UCSD-AML1 (cell line): ENCODE data around the gene TFR2.

ENCODE experiments used
- DNase-seq: peaks from one replicate; lab custom pipeline; 2025; ENCODE audit not compliant: unreplicated experiment; lab: John Stamatoyannopoulos, UW

Gene TFR2

GRCh38 chr7:100573691-100574361, 67.5 kb downstream of the TFR2 start, which contains the start of gene SAP25:
TSS of gene SAP25 (minus strand) at chr7:100573900. CDS start at chr7:100573742, 158 bp downstream.
- DNase-seq, result no peak

- DNase-seq, result no peak
Measured at GRCh38 chr7:100572949-100573675, 68.2 kb downstream of the TFR2 start.

DNA sequence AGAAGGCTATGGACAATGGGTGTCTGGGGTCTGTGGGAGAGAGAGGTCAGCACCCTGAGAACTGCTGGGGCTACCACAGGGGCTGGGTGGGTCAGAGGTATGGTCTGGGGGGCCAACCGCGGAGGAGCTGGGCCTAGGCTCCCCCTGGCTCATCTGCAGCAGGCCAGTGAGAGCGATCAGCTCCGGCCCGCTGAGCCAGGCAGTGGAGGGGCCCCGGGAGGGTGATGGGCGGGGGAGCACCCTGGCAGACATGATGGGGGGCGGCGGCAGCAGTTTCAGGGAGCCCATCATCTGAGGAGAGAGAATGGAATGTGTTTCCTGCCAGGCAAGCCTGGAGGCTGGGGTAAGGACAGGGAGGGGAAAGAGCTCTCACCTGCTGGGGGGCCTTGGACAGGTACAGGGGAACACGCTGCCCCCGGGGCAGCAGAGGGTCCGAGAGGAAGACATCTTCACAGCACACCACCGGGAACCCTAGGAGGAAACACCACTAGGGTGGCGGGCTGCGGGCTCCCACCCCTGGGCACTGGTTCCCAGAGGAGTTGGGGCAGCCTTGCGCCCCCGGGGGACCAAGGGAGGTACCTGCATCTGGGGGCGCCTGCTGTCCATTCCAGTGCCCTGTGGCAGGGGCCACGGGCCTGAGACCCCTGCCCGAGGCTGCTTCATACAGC, 68.9 kb downstream of the TFR2 start:
- no peak for DNase-seq

- DNase-seq, result no peak
Measured at GRCh38 chr7:100571829-100572116, 69.6 kb downstream of the TFR2 start.

DNA sequence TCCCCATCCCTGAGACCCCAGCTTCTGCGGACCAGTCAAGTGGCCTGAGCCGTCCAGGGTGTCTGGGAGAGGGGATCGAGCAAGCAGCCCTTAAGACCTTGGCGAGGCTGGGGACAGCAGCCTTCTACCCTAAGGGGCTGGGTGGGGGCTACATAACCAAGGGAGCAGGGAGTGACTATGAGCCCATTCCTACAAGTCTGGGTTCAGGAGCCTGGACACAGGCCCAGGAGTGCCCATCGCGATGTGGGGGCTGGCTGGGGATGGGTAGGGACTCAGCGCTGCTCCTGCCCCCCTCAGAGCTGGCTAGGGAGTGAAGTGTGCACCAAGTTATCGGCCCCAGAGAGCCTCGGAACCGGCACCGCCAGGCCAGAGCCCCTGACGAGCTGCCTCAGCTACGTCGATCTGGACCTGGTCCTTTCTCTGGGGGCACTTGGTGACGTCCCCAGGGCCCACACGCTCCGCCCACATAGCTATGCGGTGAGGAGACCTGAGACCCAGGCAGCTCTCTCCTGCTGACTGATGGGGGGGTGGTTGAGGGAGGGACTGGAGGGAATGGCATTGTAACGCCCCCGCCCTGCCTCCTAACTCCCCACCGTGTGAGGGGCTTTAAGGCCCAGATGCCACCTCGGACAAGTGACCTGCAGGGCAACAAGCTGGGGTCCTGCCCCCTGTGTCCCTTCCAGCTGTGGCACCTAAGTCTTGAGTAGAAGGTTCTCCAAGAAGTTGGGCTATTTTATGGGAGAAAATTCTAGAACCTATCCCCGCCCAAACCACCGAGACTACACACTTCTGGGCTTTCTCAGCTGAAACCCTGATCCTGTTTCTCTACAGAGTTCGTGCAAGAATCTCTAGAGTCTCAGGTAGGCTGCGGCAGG, 70.2 kb downstream of the TFR2 start:
- DNase-seq, result no peak
